OCI-LY1 (cell line): Measurements from ENCODE around the gene TP53RK.

ENCODE experiments used
- CTCF ChIP-seq: fragments of 200-600 bp; sonication (generic), shearing (Covaris generic); IDR thresholded peaks from 2 replicates; pipeline ENCODE4 v1.5.1; 2017; ENCODE audit warnings: mild to moderate bottlenecking, antibody characterized with exemption, low read length, moderate library complexity, mixed read lengths
- EZH2 ChIP-seq: fragments of 200-600 bp; sonication (generic), shearing (Covaris generic); IDR thresholded peaks from 2 replicates; pipeline ENCODE4 v1.8.0; 2017; ENCODE audit warnings: borderline replicate concordance, mixed run types, mild to moderate bottlenecking, antibody characterized with exemption, low read length, moderate library complexity, mixed read lengths

GRCh38 chr20:46735436-46735835 lies 46.2 kb upstream of the TP53RK start:
- TF ChIP-seq CTCF (no peak), EZH2 (no peak)
